HEK293T (cell line): Measurements from ENCODE around the gene DCHS2.

Experiments used
- BHLHE40 ChIP-seq: fragments of 450-650 bp; IDR thresholded peaks from 2 replicates; pipeline ENCODE4 v1.6.1; 2016; ENCODE audit warnings: mild to moderate bottlenecking, moderate library complexity, borderline replicate concordance
- ELF4 ChIP-seq: fragments of 450-650 bp; IDR thresholded peaks from 2 replicates; pipeline ENCODE4 v1.6.1; 2017; ENCODE audit warnings: antibody characterized with exemption
- FOXK2 ChIP-seq: fragments of 450-650 bp; IDR thresholded peaks from 2 replicates; pipeline ENCODE4 v1.6.1; 2016; ENCODE audit warnings: mild to moderate bottlenecking
- FOXM1 ChIP-seq: fragments of 450-650 bp; IDR thresholded peaks from 2 replicates; pipeline ENCODE4 v1.6.1; 2017; ENCODE audit warnings: mild to moderate bottlenecking, borderline replicate concordance
- TARDBP ChIP-seq: fragments of 450-650 bp; IDR thresholded peaks from 2 replicates; pipeline ENCODE4 v1.6.1; 2016

DNA sequence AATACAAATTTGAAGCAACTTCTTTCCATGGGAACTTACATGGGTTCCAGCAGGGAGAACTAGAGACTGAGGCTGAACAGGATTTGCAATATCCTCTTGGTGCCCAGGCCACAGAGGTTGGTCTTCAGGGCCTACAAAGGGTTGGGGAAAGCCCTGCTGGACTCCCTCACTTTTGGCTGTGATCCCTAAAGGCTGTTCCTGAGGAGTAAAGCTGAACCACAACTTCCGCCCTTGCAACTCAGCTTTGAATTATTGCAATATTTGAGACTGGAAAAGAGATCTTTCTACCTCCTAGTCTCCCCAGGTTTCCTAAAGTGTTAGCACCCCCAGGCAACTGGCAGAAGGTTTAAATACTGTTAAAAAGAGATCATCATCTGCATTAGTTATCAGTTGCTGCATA is 26.9 kb downstream of the DCHS2 start:
- TF ChIP-seq TARDBP (no peak), FOXM1 (no peak), ELF4 (no peak), FOXK2 (no peak), BHLHE40 (no peak)
